Skeletal muscle satellite cell (primary cell): ENCODE data around the gene MTFR2.
"Not testable (repeated sequence)": the region's sequence is repeated elsewhere in the genome, so short reads cannot be mapped to it uniquely, and the experiment has no call there.

Experiments
- H3K27me3 ChIP-seq: 2 replicates; pipeline ENCODE4 v1.7.0; 2013; ENCODE audit warnings: low read length; ENCODE audit not compliant: control insufficient read depth, insufficient read depth
- H3K36me3 ChIP-seq: 2 replicates; pipeline ENCODE4 v1.7.0; 2013; ENCODE audit warnings: mild to moderate bottlenecking, control low read depth, low read length; ENCODE audit not compliant: insufficient read depth
- H3K4me1 ChIP-seq: 2 replicates; pipeline ENCODE4 v1.7.0; 2013; ENCODE audit warnings: low read length; ENCODE audit not compliant: control insufficient read depth, insufficient read depth
- H3K4me2 ChIP-seq: 2 replicates; pipeline ENCODE4 v1.7.0; 2013; ENCODE audit warnings: mild to moderate bottlenecking, low read length
- H3K4me3 ChIP-seq: 2 replicates; pipeline ENCODE4 v1.7.0; 2013; ENCODE audit warnings: low read length
- H3K9ac ChIP-seq: 2 replicates; pipeline ENCODE4 v1.7.0; 2013; ENCODE audit warnings: mild to moderate bottlenecking, low read depth, low read length, moderate library complexity
- H3K9me3 ChIP-seq: replicated peaks from 2 replicates; pipeline ENCODE4 v1.7.0; 2013; ENCODE audit warnings: mild to moderate bottlenecking, control low read depth, low read length

MTFR2 gene

DNA sequence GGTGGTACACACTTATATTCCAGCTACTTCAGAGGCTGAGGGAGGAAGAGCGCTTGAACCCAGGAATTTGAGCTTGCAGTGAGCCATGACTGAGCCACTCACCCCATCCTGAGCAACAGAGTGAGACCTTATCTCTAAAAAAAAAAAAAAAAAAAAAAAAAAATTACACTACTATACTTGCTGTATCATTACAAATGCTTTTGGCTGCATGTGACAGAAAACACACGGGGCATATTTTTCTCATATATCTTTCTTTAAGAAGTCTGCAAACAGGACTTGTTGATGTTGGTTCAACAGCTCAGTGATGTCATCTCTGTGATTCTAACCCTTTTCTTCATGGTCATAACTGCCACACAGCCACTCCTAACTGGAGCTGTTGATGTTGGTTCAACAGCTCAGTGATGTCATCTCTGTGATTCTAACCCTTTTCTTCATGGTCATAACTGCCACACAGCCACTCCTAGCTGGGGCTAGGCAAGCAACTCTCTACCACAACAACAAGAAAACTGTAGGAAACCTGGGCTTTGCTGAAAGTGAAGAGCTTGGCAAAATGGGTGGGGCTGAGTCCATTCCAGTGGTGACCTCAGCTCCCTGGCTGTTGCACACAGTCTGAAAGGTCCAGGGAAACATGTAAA is 19.8 kb downstream of the MTFR2 start:
- Histone ChIP-seq H3K27me3 (no peaks in the 10 kb centered on the region), H3K9me3 (no peaks in the 10 kb centered on the region), H3K4me3 (no peak overlapping the region), H3K4me2 (no peak overlapping the region), H3K4me1 (peaks cover 4% of the 10 kb centered on the region), H3K36me3 (no peaks in the 10 kb centered on the region), H3K9ac (no peak overlapping the region)

DNA sequence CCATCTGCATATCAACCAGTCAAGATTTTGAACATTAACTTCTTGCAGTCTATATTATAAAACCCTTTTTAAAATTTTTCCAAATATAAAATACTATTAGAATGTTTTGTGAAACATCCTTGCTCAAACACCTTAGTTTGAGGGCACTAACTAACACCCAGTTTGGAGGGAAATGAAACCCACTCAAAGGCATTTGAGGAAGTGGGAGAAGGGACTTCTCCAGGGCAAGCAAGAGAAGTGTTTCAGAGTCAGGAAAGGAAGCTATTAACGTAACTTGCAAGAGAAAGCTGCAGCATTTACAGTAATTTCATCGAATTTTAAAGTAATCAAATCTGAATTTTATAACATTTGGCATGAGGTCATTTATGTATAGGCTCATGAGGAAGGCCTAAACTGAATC is 21.3 kb downstream of the MTFR2 start:
- H3K4me3 ChIP-seq = no peak overlapping the region
- no peak overlapping the region for H3K4me2 ChIP-seq
- H3K9me3 ChIP-seq = no peaks in the 10 kb centered on the region
- H3K9ac ChIP-seq = no peak overlapping the region
- no peaks in the 10 kb centered on the region for H3K4me1 ChIP-seq
- H3K27me3 ChIP-seq = no peaks in the 10 kb centered on the region
- no peaks in the 10 kb centered on the region for H3K36me3 ChIP-seq

DNA sequence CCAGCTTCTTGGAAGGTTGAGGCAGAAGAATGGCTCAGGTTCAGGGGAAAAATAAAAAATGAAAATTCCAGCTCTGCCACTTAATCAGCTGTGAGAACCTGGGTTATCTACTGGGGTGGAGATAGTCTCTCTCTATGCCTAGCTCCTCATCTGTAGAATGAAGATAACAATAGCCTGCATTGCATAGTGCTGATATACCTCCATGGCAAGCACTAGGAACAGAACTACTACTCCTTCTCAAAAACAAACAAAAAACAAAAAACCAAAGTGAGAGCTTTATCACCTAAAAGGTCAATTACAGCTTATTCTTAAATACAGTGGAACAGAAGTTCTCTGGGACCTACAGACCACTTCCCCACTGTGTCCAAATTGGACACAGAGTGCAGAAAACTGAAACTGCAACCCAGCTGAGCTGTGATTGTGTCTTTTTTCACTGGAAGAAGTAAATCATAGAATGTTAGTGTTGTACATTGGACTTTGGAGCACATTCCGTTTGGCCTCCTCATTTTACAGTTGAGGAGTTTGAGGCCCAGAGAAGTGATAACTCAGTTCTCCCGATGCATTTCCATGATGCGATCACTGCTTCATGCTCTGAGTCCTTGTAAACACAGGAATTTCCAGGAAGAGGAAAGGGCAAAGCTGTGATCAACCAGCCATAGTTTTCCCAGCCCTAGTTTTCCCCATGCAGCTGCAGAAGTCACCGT is 23.3 kb downstream of the MTFR2 start:
- peak overlapping the region; percentile 39 for H3K4me2 ChIP-seq
- no peaks in the 10 kb centered on the region for H3K36me3 ChIP-seq
- H3K27me3 ChIP-seq = no peaks in the 10 kb centered on the region
- peak overlapping the region; percentile 17 for H3K9ac ChIP-seq
- no peaks in the 10 kb centered on the region for H3K9me3 ChIP-seq
- H3K4me3 ChIP-seq = no peak overlapping the region
- no peaks in the 10 kb centered on the region for H3K4me1 ChIP-seq

DNA sequence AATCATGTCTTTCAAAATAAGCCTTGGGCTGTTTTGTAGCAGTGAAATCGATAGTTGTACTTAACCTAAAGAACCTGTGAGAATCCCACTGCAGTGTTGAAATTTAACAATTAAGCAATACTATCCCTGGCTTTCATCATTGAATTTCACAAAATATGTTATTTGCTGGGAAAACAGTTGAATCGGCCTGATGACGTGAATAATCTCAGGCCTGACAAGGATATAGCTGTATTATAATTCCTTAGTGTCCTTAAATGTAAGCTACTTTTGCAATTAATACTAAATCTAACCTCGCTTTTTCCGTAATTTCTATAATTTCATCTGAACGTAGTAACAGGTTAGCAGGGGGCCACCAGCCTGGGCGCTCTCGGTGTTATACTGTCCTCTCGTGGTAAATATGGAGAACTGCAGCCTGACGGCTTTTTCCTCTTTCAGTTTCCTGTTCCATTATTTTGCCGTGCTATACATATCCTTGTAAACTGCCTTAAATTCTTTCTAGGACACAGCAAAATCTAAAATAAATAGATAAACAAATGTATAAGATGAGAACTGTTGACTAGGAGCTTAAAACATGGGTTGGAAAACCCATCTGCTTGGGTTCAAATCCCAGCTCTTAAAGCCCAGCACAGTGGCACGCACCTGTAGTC is 24.0 kb downstream of the MTFR2 start:
- H3K4me2 ChIP-seq = peak overlapping the region; percentile 39
- peak overlapping the region; percentile 17 for H3K9ac ChIP-seq
- no peaks in the 10 kb centered on the region for H3K9me3 ChIP-seq
- no peak overlapping the region for H3K4me3 ChIP-seq
- H3K27me3 ChIP-seq = no peaks in the 10 kb centered on the region
- H3K36me3 ChIP-seq = no peaks in the 10 kb centered on the region
- no peaks in the 10 kb centered on the region for H3K4me1 ChIP-seq

DNA sequence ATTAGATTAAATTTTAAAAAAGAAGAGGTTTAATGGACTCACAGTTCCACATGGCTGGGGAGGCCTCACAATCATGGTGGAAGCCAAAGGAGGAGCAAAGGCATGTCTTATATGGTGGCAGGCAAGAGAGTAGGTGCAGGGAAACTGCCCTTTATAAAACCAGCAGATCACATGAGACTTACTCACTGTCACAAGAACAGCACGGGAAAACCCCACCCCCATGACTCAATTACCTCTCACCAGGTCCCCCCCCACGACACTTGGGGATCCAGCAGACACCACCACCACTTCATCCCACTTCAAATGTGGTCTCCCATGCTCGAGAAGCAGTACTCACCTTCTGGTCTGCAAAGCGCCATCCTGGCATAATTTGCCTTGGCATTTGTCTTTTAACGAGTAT is 24.6 kb downstream of the MTFR2 start:
- no peak overlapping the region for H3K9ac ChIP-seq
- no peaks in the 10 kb centered on the region for H3K27me3 ChIP-seq
- no peak overlapping the region for H3K4me2 ChIP-seq
- no peaks in the 10 kb centered on the region for H3K36me3 ChIP-seq
- H3K4me3 ChIP-seq = no peak overlapping the region
- H3K9me3 ChIP-seq = no peaks in the 10 kb centered on the region
- H3K4me1 ChIP-seq = no peaks in the 10 kb centered on the region

DNA sequence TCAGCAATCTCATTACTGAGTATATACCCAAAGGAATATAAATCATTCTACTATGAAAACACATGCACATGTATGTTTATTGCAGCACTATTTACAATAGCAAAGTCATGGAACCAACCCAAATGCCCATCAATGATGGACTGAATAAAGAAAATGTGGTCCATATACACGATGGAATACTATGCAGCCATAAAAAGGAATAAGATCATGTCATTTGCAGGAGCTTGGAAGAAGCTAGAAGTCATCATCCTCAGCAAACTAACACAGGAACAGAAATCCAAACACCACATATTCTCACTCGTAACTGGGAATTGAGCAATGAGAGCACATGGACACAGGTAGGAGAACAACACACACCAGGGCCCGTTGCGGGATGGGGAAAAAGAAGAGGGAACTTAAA is 25.1 kb downstream of the MTFR2 start:
- H3K9me3 ChIP-seq, H3K4me3 ChIP-seq, H3K27me3 ChIP-seq, H3K4me1 ChIP-seq, H3K36me3 ChIP-seq, H3K4me2 ChIP-seq, H3K9ac ChIP-seq: not testable (repeated sequence)

DNA sequence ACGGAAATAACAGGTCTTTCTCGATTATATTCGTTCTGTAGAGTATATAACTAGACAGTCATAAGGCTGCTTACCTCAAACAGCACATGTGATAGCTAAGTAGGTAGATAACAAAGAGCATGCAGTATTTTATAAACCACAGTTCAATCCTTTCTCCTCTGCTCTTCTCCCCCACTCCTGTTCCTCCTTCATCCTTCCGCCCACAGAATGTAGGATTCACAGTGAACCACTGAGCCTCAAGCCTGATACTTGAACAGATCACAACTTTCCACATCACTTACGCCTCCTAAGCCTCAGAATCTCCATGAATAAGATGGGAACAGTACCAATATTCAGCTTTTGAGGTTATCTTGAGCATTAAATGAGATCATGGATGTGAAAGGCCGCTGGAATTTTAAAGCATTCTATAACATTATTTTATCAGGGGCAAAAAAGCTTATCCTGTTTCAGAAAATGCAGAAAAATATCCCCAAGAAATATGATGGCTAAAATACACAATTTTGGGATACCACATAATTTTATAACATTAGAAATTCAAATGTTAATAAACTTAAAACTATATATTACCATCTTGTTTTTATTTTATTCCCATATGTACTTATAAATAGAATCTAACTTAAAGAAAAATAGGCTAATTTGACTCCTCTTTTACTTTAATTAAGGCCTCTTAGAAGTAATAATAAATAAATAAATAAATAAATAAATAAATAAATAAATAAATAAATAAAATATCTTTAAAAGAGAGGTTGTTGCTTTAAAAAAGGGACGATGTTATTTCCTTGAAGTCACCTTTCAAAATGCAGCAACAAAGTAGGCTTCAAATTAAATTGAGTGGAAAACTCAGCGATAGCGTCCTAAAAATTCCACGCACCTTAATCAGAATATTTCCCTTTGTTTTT is 33.4 kb downstream of the MTFR2 start:
- H3K4me2 ChIP-seq = no peak overlapping the region
- no peaks in the 10 kb centered on the region for H3K36me3 ChIP-seq
- H3K9me3 ChIP-seq = no peaks in the 10 kb centered on the region
- H3K4me3 ChIP-seq = no peak overlapping the region
- no peaks in the 10 kb centered on the region for H3K4me1 ChIP-seq
- no peaks in the 10 kb centered on the region for H3K27me3 ChIP-seq
- H3K9ac ChIP-seq = no peak overlapping the region

DNA sequence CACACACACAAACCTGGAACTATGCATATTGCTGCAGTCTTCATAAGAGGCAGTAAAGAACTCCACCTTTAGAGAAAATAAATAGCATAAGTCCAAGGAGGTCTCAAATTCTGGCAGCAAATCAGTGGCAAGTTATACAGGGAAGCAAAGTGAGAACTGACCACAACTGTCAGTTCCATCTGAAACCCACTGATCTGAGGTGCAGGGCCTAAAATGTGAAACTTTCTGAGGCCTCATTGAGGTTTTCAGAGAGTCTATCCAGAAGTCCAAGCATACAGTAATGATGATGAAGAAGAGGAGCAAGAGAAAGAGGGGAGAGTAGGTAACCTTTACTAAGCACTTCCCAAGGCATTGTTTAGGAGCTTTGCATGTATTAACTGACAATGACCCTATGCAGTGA is 36.3 kb downstream of the MTFR2 start:
- Histone ChIP-seq H3K9me3 (no peaks in the 10 kb centered on the region), H3K4me2 (no peak overlapping the region), H3K4me3 (no peak overlapping the region), H3K4me1 (no peaks in the 10 kb centered on the region), H3K27me3 (no peaks in the 10 kb centered on the region), H3K9ac (no peak overlapping the region), H3K36me3 (no peaks in the 10 kb centered on the region)

DNA sequence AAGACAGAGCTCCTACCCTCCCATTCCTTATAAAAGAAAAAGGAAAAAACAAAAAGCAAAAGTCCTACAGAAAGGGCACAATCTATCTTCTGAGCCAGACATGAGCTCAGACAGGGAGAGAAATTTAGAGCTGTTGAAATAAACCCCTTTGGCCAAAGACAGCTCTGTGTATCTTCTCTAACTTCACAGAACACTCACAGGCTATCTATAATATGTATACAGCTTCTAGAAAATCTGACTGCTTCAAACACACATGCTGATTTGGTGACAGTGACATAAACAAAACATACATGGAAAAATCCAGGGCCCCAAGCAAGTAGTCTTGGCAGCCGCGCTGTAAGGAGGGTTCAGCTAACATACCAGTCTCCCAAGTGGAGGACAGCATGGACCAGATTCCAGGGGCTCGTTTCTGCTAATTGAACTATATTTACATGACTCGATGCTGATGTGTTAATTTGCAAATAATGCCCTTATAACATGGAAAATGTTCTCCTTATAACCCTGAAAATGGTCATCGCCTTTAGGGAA is 37.0 kb downstream of the MTFR2 start:
- Histone ChIP-seq H3K36me3 (no peaks in the 10 kb centered on the region), H3K4me1 (no peaks in the 10 kb centered on the region), H3K4me3 (no peak overlapping the region), H3K27me3 (no peaks in the 10 kb centered on the region), H3K9me3 (no peaks in the 10 kb centered on the region), H3K9ac (no peak overlapping the region), H3K4me2 (no peak overlapping the region)

DNA sequence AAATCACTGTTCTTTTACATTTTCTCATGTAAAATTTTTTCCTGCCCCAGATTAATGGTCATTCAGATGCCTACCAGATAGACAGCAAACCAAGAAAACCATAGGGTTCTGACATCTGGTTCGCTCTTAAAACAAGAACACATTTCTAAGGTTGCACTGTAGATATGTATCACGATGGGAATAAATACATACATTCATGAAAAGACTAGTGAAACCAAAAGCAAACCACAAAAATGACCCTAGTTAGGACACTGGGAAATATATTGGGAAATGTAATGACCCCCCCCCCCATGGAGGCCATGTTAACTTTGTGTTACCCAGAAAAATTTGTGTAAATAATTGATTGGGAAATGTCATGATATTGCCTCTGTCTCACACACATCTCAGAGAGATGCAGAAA is 37.5 kb downstream of the MTFR2 start:
- Histone ChIP-seq H3K36me3 (no peaks in the 10 kb centered on the region), H3K4me2 (no peak overlapping the region), H3K9me3 (no peaks in the 10 kb centered on the region), H3K27me3 (no peaks in the 10 kb centered on the region), H3K4me1 (no peaks in the 10 kb centered on the region), H3K9ac (no peak overlapping the region), H3K4me3 (no peak overlapping the region)
